ENCODE data around the gene RPS16.

The RPS16 gene

GRCh38 chr19:39405958-39406655 is 29.6 kb downstream of the RPS16 start:
- DNase-seq = peak; percentile 94

GRCh38 chr19:39405261-39405957 is 30.3 kb downstream of the RPS16 start:
- DNase-seq = peak; percentile 39

GRCh38 chr19:39403331-39404312 is 32.1 kb downstream of the RPS16 start:
- peak; percentile 99 for DNase-seq

- DNase-seq = peak; percentile 94
Measured at GRCh38 chr19:39402346-39403300, 33.1 kb downstream of the RPS16 start.

- peak; percentile 91 for DNase-seq
Measured at GRCh38 chr19:39401549-39402345, 34.0 kb downstream of the RPS16 start.

GRCh38 chr19:39401070-39401548 is 34.6 kb downstream of the RPS16 start:
- no peak for DNase-seq

- no peak for DNase-seq
Measured at GRCh38 chr19:39400061-39400460, 35.7 kb downstream of the RPS16 start.

GRCh38 chr19:39399668-39400050 is 36.1 kb downstream of the RPS16 start:
- no peak for DNase-seq

GRCh38 chr19:39398297-39398864 is 37.4 kb downstream of the RPS16 start:
- peak; percentile 74 for DNase-seq

GRCh38 chr19:39397360-39398296 is 38.1 kb downstream of the RPS16 start:
- DNase-seq = peak; percentile 94

- peak; percentile 99 for DNase-seq
Measured at GRCh38 chr19:39390751-39391437, 44.9 kb downstream of the RPS16 start, which contains the start of the genes MED29 and PAF1. Gene MED29, plus strand, starts transcription at chr19:39391378. Its CDS starts 45 bp downstream, at chr19:39391423. Gene PAF1, minus strand, starts transcription at chr19:39391106. Its CDS starts 242 bp downstream, at chr19:39390864.

GRCh38 chr19:39390451-39390750 is 45.3 kb downstream of the RPS16 start:
- peak; percentile 87 for DNase-seq

GRCh38 chr19:39389631-39390414 is 45.9 kb downstream of the RPS16 start:
- no peak for DNase-seq

- no peak for DNase-seq
Measured at GRCh38 chr19:39388657-39389056, 47.1 kb downstream of the RPS16 start.

GRCh38 chr19:39386557-39386956 is 49.2 kb downstream of the RPS16 start:
- no peak for DNase-seq

- DNase-seq = no peak
Measured at GRCh38 chr19:39385629-39386411, 49.9 kb downstream of the RPS16 start.

Data from CD4-positive, alpha-beta T cell treated with Interleukin-12 subunit alpha and Interleukin-12 subunit beta, for 1 hour (primary cell).